ENCODE measurements around the gene EEFSEC. TPM values are rescaled to one million over a fixed set of nuclear protein-coding genes. Genes with fewer than 3 reads are reported as not detected.

EEFSEC gene
- total RNA-seq, 3 donors from 2014 or later: 20.2 to 23.9 (median 21.9) TPM

- no peaks in the 10 kb centered on the region for H3K36me3 Mint-ChIP-seq (ENCODE audit: insufficient read depth)
- no peak for ATAC-seq
Observed at GRCh38 chr3:128453501-128454309, 300.4 kb downstream of the EEFSEC start.

GRCh38 chr3:128454310-128454618 lies 301.0 kb downstream of the EEFSEC start:
- no peak for ATAC-seq
- Mint-ChIP-seq H3K9me3 (no peaks in the 10 kb centered on the region), H3K4me1 (ENCODE audit: low read depth) (peaks cover 4% of the 10 kb centered on the region)

More at GRCh38 chr3:128453501-128454309, 300.4 kb downstream of the EEFSEC start:
- no peak overlapping the region for H3K4me3 Mint-ChIP-seq
- H3K27me3 Mint-ChIP-seq (ENCODE audit: low read depth): peaks cover 37% of the 10 kb centered on the region
- no peak for DNase-seq
- H3K4me1 Mint-ChIP-seq (ENCODE audit: low read depth): peaks cover 8% of the 10 kb centered on the region
- H3K9me3 Mint-ChIP-seq: peaks cover 3% of the 10 kb centered on the region

GRCh38 chr3:128455116-128455515 lies 301.8 kb downstream of the EEFSEC start:
- no peak overlapping the region for H3K4me3 Mint-ChIP-seq
- peaks cover under 1% of the 10 kb centered on the region for H3K4me1 Mint-ChIP-seq (ENCODE audit: low read depth)
- peaks cover 40% of the 10 kb centered on the region for H3K27me3 Mint-ChIP-seq (ENCODE audit: low read depth)
- H3K36me3 Mint-ChIP-seq (ENCODE audit: insufficient read depth): no peaks in the 10 kb centered on the region
- no peaks in the 10 kb centered on the region for H3K9me3 Mint-ChIP-seq
- ATAC-seq (no peak), DNase-seq (no peak)

More at GRCh38 chr3:128454310-128454618, 301.0 kb downstream of the EEFSEC start:
- no peak for DNase-seq
- H3K4me3 Mint-ChIP-seq: no peak overlapping the region
- H3K27me3 Mint-ChIP-seq (ENCODE audit: low read depth): peaks cover 37% of the 10 kb centered on the region
- H3K36me3 Mint-ChIP-seq (ENCODE audit: insufficient read depth): no peaks in the 10 kb centered on the region

GRCh38 chr3:128455786-128456748 lies 302.8 kb downstream of the EEFSEC start:
- ATAC-seq: no peak
- H3K36me3 Mint-ChIP-seq (ENCODE audit: insufficient read depth): no peaks in the 10 kb centered on the region
- no peak overlapping the region for H3K4me3 Mint-ChIP-seq
- H3K27me3 Mint-ChIP-seq (ENCODE audit: low read depth): peaks cover 38% of the 10 kb centered on the region
- H3K4me1 Mint-ChIP-seq (ENCODE audit: low read depth): no peaks in the 10 kb centered on the region
- no peaks in the 10 kb centered on the region for H3K9me3 Mint-ChIP-seq
- DNase-seq: no peak

- no peaks in the 10 kb centered on the region for H3K36me3 Mint-ChIP-seq (ENCODE audit: insufficient read depth)
- peaks cover 34% of the 10 kb centered on the region for H3K27me3 Mint-ChIP-seq (ENCODE audit: low read depth)
- ATAC-seq (no peak), DNase-seq (no peak)
- H3K9me3 Mint-ChIP-seq: no peaks in the 10 kb centered on the region
- H3K4me1 Mint-ChIP-seq (ENCODE audit: low read depth): no peaks in the 10 kb centered on the region
- no peak overlapping the region for H3K4me3 Mint-ChIP-seq
Observed at GRCh38 chr3:128456776-128457715, 303.8 kb downstream of the EEFSEC start.

- H3K9me3 Mint-ChIP-seq: no peaks in the 10 kb centered on the region
- H3K36me3 Mint-ChIP-seq (ENCODE audit: insufficient read depth): no peaks in the 10 kb centered on the region
- no peaks in the 10 kb centered on the region for H3K4me1 Mint-ChIP-seq (ENCODE audit: low read depth)
- H3K27me3 Mint-ChIP-seq (ENCODE audit: low read depth): peaks cover 32% of the 10 kb centered on the region
- H3K4me3 Mint-ChIP-seq: no peak overlapping the region
- DNase-seq (no peak), ATAC-seq (no peak)
Observed at GRCh38 chr3:128457937-128458336, 304.7 kb downstream of the EEFSEC start.

Other genes with a start within 250 kb of the EEFSEC start
- gene KBTBD12, start 238.2 kb upstream of the EEFSEC start, total RNA-seq: under 1 TPM in 1 of 3 donors, not detected in 2; 0.05 TPM
- gene SEC61A1, start 101.0 kb upstream of the EEFSEC start, total RNA-seq: 100 to 1,000 TPM; 195 to 216 (median 210) TPM
- 100 to 1,000 TPM; 158 to 177 (median 161) TPM for gene RUVBL1, start 29.7 kb upstream of the EEFSEC start, total RNA-seq

Data from activated T-cell treated with anti-CD3 and anti-CD28 coated beads, Interleukin-2, amount 50 U/mL, for 4 hours (primary cell).